ENCODE data around the gene NOL4L.

The NOL4L gene

GRCh38 chr20:32440758-32441078 is 144.4 kb downstream of the NOL4L start:
- DNase-seq, result no peak

- DNase-seq, result no peak
These were observed 144.9 kb downstream of the NOL4L start for GRCh38 chr20:32440069-32440757.

GRCh38 chr20:32439132-32439829 is 145.9 kb downstream of the NOL4L start:
- DNase-seq, result no peak

- DNase-seq, result no peak
These were observed 146.7 kb downstream of the NOL4L start for GRCh38 chr20:32438331-32438858.

- DNase-seq, result peak; percentile 55
These were observed 147.6 kb downstream of the NOL4L start for GRCh38 chr20:32437391-32438074.

GRCh38 chr20:32436968-32437367 is 148.2 kb downstream of the NOL4L start:
- no peak for DNase-seq

- DNase-seq, result no peak
These were observed 148.8 kb downstream of the NOL4L start for GRCh38 chr20:32436142-32436861.

GRCh38 chr20:32435449-32436107 is 149.6 kb downstream of the NOL4L start:
- DNase-seq, result no peak

- DNase-seq, result no peak
These were observed 150.7 kb downstream of the NOL4L start for GRCh38 chr20:32434434-32434833.

GRCh38 chr20:32433311-32434021 is 151.7 kb downstream of the NOL4L start:
- DNase-seq, result no peak

- no peak for DNase-seq
These were observed 152.9 kb downstream of the NOL4L start for GRCh38 chr20:32432277-32432676.

- DNase-seq, result no peak
These were observed 153.7 kb downstream of the NOL4L start for GRCh38 chr20:32431457-32431856.

GRCh38 chr20:32429745-32430360 is 155.3 kb downstream of the NOL4L start:
- no peak for DNase-seq

GRCh38 chr20:32429343-32429742 is 155.8 kb downstream of the NOL4L start:
- DNase-seq, result no peak

GRCh38 chr20:32427996-32428395 is 157.1 kb downstream of the NOL4L start:
- no peak for DNase-seq

GRCh38 chr20:32421290-32421689 is 163.8 kb downstream of the NOL4L start:
- no peak for DNase-seq

- DNase-seq, result peak; percentile 30
These were observed 166.8 kb downstream of the NOL4L start for GRCh38 chr20:32418376-32418775.

GRCh38 chr20:32416206-32416605 is 168.9 kb downstream of the NOL4L start:
- no peak for DNase-seq

GRCh38 chr20:32415494-32415893 is 169.6 kb downstream of the NOL4L start:
- DNase-seq, result no peak

GRCh38 chr20:32411955-32412706 is 173.0 kb downstream of the NOL4L start:
- peak; percentile 50 for DNase-seq

Data from hematopoietic multipotent progenitor cell treated with erythropoietin and hydrocortisone succinate and interleukin-3 and kit ligand, for 6 days (in vitro differentiated cells).